ENCODE data around the gene PC. TPM values are rescaled to one million over a fixed set of nuclear protein-coding genes. Genes with fewer than 3 reads are reported as not detected.
A peak's percentile ranks its signal among the peaks of the same experiment; 100 is the strongest.

Gene PC
- total and polyA plus RNA-seq, 8 donors: 7.9 to 27.4 (median 11.4) TPM

DNA sequence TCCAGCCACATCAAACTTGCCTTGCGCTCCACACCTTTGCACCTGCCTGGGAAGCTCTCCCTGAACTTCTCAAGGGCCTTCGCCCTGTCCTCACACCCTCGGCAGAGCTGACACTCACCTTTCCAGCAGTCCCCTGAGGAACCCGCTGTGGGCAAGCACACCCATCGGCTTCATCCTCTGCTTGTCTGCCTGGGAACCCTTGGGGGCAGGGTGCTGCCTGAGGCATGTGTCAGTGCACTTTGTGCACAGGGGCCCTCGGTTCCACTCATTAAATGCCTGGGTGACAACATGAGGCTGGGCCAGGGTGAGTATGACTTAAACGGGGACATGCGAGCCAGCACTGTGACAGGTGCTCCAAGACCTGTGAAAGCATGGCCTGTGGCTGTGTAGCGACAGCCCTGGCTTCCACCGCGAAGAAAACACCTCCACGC is 103.9 kb downstream of the PC start:
- Histone ChIP-seq H3K9me3 (no peaks in the 10 kb centered on the region), H3K4me3 (no peak overlapping the region), H3K27ac (no peak overlapping the region), H3K4me1 (peaks cover 4 to 17% of the 10 kb centered on the region in 2 donors), H3K36me3 (peaks cover 0 to 12% of the 10 kb centered on the region in 2 donors), H3K27me3 (no peaks in the 10 kb centered on the region)
- DNase-seq (no peak), ATAC-seq (no peak)
- TF ChIP-seq CTCF (IDR thresholded peaks at IDR 0.05): no peak
- intact Hi-C loops (cut with DNase I): no loop called here

- Histone ChIP-seq H3K9me3 (no peaks in the 10 kb centered on the region), H3K4me3 (no peak overlapping the region), H3K27me3 (no peaks in the 10 kb centered on the region), H3K4me1 (peaks cover 4 to 17% of the 10 kb centered on the region in 2 donors), H3K27ac (no peak overlapping the region), H3K36me3 (peaks cover 0 to 13% of the 10 kb centered on the region in 2 donors)
- DNase-seq (peak in 1 of 4 donors; percentile 71), ATAC-seq (no peak)
- intact Hi-C loops (cut with DNase I): no loop called here
- no peak for TF ChIP-seq CTCF (IDR thresholded peaks at IDR 0.05)
Observed at GRCh38 chr11:66853242-66854229, 104.6 kb downstream of the PC start.

- DNase-seq (peak in 1 of 4 donors; percentile 68), ATAC-seq (no peak)
- Histone ChIP-seq H3K4me3 (no peak overlapping the region), H3K36me3 (peaks cover 0 to 17% of the 10 kb centered on the region in 2 donors), H3K27ac (no peak overlapping the region), H3K9me3 (no peaks in the 10 kb centered on the region), H3K4me1 (peaks cover 4 to 14% of the 10 kb centered on the region in 2 donors), H3K27me3 (no peaks in the 10 kb centered on the region)
- intact Hi-C loops (cut with DNase I): no loop called here
- no peak for TF ChIP-seq CTCF (IDR thresholded peaks at IDR 0.05)
Observed at GRCh38 chr11:66852466-66853241, 105.5 kb downstream of the PC start.

- Histone ChIP-seq H3K4me3 (no peak overlapping the region), H3K9me3 (no peaks in the 10 kb centered on the region), H3K36me3 (peaks cover 0 to 24% of the 10 kb centered on the region in 2 donors), H3K27me3 (no peaks in the 10 kb centered on the region), H3K4me1 (peaks cover 4 to 8% of the 10 kb centered on the region in 2 donors), H3K27ac (no peak overlapping the region)
- TF ChIP-seq CTCF (IDR thresholded peaks at IDR 0.05): no peak
- ATAC-seq (no peak), DNase-seq (peak in 1 of 4 donors; percentile 77)
- intact Hi-C loops (cut with DNase I): no loop called here
Observed at GRCh38 chr11:66851698-66852465, 106.3 kb downstream of the PC start.
